Fibroblast of mammary gland (primary cell): Measurements from ENCODE around the gene TMEM131.

Source experiments
- DNase-seq: peaks from one replicate; pipeline ENCODE4 v3.0.0-alpha.2; 2010; ENCODE audit warnings: low read depth
- H3K4me3 ChIP-seq: 2 replicates; pipeline ENCODE4 v1.5.1; 2011; ENCODE audit warnings: low read depth, mild to moderate bottlenecking, low read length, moderate library complexity; ENCODE audit not compliant: control insufficient read depth
- TF ChIP-seq, protein P1 (sequence below): conservative IDR thresholded peaks from 2 replicates; pipeline ENCODE4 v1.5.1; 2011; ENCODE audit warnings: low read depth, low read length, inconsistent platforms; ENCODE audit not compliant: control insufficient read depth, insufficient read depth

The TMEM131 gene

DNA sequence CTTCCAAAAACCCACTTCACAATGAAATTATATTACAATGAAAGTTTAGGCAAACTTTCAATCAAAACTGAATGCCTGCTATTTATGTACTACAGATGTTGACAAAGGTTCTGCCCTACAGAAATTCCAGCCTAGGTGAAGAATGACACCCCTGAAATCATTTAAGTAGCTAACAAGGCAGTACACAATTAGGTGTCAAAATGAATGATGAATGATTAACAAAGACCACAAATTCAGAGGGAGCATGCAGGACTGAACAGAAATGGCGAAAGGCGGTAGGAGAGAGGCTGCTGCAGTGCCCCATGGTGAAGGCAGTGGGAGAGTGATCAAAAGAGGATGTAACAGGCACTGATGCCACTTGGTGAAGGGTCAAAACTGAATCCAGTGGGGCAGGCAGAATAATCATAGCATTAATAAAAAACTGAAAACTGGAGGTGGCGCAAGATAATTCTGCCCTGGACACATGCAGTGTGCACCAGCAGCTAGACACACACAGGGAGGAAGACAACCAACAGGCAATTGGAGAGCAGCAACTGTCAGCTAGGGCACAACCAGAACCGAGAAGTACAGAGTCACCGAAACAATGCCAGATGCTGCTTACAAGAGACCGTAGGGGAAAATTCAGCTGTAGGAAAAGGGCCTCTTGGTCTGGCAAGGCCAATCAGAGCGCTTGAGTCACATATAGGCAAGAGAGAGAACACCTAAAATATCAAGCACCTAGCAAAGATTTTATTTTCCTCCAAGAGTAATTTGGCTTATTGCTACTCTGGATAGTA lies 4.5 kb downstream of the TMEM131 start:
- TF ChIP-seq, protein P1, sequence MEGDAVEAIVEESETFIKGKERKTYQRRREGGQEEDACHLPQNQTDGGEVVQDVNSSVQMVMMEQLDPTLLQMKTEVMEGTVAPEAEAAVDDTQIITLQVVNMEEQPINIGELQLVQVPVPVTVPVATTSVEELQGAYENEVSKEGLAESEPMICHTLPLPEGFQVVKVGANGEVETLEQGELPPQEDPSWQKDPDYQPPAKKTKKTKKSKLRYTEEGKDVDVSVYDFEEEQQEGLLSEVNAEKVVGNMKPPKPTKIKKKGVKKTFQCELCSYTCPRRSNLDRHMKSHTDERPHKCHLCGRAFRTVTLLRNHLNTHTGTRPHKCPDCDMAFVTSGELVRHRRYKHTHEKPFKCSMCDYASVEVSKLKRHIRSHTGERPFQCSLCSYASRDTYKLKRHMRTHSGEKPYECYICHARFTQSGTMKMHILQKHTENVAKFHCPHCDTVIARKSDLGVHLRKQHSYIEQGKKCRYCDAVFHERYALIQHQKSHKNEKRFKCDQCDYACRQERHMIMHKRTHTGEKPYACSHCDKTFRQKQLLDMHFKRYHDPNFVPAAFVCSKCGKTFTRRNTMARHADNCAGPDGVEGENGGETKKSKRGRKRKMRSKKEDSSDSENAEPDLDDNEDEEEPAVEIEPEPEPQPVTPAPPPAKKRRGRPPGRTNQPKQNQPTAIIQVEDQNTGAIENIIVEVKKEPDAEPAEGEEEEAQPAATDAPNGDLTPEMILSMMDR = no peak
- DNase-seq = no peak
- H3K4me3 ChIP-seq = no peak overlapping the region

DNA sequence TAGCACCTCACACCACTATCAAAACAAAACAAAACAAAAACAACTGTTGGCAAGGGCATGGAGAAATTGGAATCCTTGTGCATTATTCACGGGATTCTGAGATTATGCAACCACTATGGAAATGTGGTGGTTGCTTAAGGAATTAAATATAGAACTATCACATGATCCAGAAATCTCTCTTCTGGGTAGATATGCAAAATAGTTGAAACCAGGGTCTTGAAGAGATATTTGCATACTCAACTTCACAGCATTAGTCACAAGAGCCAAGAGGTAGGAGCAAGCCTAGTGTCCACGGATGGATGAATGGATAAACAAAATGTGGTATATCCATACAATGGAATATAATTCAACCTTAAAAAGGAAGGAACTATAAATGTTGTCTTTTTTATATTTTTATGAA lies 7.0 kb downstream of the TMEM131 start:
- TF ChIP-seq, protein P1 = no peak
- no peak overlapping the region for H3K4me3 ChIP-seq
- DNase-seq = no peak

DNA sequence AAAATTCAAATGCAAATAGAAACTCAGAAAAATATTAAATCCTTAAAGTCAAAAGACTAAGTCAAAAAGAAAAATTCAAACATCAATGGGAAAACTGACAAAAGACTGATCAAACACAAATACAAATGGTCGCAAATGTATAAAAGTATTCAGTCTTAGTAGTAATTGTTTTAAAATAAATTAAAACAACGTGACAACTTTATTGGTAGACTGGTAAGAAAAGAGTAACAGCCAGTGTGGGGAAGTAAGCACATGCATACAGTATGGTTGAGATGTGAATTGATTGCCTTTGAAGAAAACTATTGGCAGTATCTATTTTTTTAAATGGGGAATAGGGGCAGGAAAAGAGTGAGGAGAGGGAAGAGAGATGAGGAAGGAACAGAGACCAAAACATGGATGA lies 9.8 kb downstream of the TMEM131 start:
- no peak overlapping the region for H3K4me3 ChIP-seq
- TF ChIP-seq, protein P1 = no peak
- DNase-seq = no peak

DNA sequence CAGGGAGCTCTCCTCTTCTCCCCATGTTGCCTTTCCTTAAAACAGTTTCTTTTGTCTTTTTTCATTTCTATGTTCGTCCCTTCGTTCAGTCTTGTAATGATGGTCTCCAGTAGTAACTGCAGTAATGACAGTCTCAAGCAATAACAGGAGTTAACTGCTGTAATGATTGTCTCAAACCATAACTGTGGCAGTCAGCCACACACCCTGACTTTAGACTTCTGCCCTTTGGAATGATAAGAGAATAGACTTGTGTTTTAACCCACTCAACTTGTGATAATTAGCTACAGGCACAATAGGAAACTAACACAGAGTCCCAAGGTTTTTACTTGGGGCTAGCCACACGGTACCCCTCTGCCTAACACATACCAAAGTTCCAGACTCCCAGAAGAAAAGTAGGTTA lies 12.1 kb downstream of the TMEM131 start:
- no peak overlapping the region for H3K4me3 ChIP-seq
- no peak for DNase-seq
- TF ChIP-seq, protein P1 = no peak

DNA sequence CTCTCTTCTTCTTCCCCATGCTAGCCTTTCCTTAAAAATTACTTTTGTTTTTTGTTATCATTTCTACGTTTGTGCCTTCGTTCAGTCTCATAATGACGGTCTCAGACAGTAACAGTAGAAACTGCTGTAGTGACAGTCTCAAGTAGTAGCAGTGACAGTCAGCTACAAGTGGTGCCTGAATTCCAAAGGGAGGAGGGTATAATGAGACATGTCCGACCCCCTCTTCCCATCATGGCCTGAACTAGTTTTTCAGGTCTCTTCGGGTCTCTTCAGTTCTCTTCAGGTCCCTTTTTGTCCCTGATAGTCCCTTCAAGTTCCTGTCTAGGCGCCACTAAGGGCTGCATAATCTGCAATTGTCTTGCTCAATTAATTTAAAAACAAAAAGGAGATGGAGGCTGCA lies 12.6 kb downstream of the TMEM131 start:
- H3K4me3 ChIP-seq = no peak overlapping the region
- DNase-seq = no peak
- TF ChIP-seq, protein P1 = no peak

DNA sequence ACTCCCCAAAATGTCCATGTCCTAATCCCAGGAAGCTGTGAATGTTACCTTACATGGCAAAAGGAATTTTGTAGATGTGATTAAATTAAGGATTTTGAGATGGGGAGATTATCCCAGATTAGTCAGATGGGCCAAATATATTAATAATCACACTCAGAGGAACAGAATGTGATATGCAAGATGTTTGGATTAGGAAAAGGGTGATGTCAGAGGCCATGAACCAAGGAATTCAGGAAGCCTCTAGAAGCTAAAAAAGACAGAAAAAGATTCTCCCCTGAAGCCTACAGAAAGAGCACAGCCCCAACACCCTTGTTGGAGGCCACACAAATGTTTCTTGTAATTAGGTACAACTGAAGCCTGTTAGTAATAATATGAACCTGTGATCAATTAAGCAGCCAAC lies 13.1 kb downstream of the TMEM131 start:
- H3K4me3 ChIP-seq = no peak overlapping the region
- peak; percentile 45 for DNase-seq
- TF ChIP-seq, protein P1 = no peak
